GM21528 (cell line): ENCODE measurements around the gene KLF15.

Experiments
- ATAC-seq: cut with Tn5 transposase; IDR thresholded peaks from one replicate; pipeline ENCODE4 v1.9.1; 2021; ENCODE audit warnings: mild to moderate bottlenecking, moderate library complexity; ENCODE audit not compliant: unreplicated experiment, low FRiP score

KLF15 gene

GRCh38 chr3:126389794-126390146, 32.6 kb upstream of the KLF15 start:
- no peak for ATAC-seq

DNA sequence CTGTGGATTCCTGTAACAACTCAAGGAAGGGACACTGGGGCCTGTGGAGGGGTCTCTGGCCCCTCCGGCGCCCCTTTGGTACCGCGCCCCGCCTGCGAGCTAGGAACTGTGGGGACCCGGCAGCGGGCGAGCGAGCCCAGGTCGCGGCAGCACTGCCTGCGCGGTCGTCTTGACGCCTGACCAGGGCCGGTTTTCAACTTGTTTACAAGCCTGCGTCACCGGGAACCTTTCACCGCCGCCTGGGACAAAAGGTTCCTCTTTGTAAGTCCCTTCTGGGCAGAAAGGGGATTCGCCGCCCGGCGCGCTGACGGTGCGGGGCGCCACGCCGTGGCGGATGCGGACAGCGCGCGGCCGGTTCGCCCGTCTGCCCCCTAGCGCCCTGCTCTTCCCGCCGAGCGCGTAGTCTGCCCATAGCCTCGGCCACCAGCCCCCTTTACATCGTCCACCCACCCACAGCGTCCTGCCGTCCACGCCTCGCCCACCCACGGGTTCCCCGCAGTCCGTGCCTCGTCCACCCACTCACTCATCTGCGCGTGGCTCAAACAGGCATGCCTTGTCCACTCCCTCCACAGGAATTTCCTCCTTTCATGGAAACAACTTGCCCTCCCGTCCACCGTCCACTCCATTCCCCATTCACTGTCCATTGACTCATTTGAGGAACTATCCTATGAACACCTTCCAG, 32.0 kb upstream of the KLF15 start:
- no peak for ATAC-seq

GRCh38 chr3:126381966-126382365, 24.8 kb upstream of the KLF15 start:
- ATAC-seq, result no peak

DNA sequence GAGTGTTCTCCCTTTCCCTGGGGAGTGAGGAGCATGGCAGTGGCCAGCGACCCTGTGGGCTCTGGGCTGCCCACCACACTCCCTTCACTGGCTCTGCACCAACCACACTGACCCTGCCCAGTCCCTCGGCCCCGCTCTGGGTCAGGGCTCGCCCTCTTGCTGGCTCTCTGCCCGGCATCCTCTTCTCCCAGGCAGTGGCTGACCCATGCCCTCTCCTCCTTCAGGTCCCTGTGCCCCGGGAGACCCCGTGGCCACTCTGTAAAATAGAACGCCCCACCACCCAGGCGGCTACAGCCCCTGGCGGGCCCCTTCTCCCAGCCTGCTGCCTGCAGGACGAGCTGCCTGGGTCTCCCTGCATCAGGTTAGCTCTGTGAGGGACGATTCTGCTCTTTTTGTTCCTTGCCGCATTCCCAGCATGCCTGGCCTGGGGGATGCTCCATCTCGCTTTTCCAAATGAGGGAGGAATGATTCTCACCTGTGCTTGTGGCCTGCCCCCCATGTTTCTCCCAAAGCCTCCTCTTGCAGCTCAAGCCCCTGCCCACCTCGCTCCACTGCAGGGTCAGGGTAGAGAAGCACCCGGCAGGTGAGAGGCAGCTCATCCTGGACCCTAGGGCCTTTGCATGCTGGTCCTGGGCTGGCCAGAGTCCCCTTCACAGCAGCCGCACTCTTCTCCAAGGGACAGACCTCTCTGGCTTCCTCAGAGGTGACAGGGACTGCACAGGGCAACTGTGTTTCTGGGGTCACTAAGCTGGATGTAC, 23.0 kb upstream of the KLF15 start:
- no peak for ATAC-seq

DNA sequence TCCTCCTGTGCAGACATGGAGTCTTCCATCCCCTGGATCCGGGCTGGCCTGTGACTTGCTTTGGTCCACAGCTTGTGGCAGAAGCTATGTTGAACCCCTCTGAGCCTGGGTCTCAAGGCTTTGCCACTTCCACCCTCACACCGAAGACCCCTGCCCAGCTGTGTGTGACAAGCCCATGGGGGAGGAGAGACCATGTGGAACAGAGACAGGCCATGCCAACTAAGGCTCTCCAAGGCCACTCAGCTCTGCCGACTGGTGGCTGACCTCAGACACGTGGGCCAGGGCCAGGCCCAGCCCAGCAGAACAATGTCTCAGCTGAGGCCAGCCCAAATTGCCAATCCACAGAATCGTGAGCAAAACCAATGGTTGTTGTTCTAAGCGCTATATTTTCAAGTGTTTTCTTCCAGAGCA, 21.1 kb upstream of the KLF15 start:
- no peak for ATAC-seq

DNA sequence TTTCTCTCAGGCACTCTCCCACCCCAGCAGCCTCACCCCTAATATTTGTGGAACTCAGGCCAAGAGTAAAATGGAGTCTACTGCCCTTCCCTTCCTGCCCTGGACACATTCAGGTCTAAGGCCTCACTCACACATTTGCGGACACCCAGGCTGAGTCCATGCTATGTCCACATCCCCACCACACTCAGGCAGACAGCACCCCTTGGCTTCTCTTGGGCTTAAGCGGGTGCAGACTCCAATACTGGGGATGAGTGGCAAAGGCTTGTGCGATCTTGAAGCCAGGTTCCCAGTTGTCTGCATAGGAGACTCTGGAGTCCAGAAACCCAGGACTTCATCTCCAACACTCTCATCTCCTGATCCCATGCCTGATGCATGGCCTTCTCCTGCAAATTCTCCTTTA, 20.0 kb upstream of the KLF15 start:
- no peak for ATAC-seq

DNA sequence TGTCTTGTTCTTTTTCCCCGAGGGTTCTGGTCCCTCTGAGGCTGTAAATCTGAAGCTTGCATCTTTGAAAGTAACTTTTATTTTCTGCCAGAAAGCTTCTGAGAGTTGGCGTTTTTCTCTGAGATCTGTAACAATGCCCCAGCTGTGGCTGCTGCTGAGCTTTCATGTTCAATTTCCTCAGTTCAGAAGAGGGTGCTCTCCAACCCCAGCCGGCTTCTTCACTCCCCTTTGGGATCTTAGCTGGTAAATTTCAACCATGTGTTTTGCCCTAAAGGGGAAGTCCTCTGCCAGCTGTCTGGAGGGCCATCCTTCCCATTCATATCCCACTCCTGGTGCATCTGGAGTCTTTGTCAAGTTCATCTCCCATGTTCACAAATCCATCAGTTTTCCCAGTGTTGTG, 19.2 kb upstream of the KLF15 start:
- no peak for ATAC-seq

GRCh38 chr3:126375835-126376331, 18.7 kb upstream of the KLF15 start:
- ATAC-seq, result no peak

- ATAC-seq, result no peak
These were observed 16.7 kb upstream of the KLF15 start for GRCh38 chr3:126373682-126374601.

GRCh38 chr3:126373146-126373613, 16.0 kb upstream of the KLF15 start:
- no peak for ATAC-seq

GRCh38 chr3:126372413-126373145, 15.4 kb upstream of the KLF15 start:
- ATAC-seq, result no peak

DNA sequence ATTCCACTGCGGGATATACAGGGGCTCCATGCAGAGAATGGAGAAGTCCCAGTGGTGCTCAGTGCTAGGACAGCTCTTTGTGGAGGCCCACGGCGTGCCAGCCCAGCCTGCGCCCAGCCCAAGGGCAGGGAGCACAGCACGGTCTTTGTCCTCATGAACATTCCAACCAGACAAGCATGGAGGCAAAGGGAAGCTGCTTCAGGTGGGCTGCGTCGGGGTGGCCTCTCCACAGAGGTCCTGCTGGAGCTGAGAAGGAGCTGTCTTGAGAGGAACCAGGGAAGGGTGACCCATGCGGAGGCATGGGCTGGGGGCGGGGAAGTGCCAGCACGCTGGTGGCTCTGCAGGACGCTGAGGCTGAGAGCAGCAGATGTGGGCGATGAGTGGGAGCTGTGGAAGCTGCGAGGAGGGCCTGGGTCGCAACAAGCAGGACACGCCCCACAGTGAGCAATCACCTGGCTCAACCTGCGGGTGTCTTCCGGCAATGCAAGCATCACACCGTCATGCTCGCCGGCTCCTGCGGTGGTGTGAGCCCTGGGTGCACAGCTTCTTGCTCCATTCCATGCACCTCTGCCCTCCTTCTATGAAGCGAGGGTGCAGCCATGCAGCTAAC, 14.0 kb upstream of the KLF15 start:
- no peak for ATAC-seq

DNA sequence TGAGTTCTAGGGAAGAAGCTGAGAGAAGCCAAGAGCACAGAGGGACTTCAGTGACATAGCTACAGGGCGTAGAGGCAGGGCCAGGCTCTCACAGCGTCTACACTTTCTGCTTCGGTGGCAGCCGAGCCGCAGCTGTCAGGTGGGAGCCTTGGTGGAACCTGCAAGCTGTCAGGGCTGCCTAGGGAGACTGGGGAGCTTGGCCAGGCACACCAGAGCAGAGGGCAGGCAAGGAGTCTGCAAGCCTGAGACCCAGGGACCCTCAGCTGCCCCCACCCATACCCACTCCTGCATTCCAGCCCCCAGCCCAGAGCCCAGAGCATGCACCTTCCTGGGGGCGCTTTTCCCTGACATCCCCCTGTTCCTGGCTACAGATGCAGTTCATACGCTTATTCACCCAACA, 13.4 kb upstream of the KLF15 start:
- no peak for ATAC-seq

DNA sequence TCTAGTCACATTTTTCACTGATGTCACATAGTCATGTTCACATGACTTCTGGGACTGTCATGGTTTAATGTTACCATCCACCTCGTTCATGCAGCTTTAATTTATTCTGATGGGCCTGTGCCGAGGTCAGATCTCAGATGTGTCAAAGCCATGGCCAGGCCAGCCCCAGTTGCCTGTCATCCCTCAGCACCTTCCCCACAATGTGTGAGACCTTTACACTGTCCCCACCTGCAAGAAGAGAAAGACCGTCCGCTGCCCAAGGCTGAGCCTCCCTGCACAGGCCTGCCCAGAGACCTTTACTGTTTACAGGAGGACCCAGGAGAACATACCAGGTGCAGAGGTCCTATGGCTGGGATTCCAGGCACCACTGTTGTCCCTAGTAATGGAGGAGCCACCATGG, 12.8 kb upstream of the KLF15 start:
- no peak for ATAC-seq

DNA sequence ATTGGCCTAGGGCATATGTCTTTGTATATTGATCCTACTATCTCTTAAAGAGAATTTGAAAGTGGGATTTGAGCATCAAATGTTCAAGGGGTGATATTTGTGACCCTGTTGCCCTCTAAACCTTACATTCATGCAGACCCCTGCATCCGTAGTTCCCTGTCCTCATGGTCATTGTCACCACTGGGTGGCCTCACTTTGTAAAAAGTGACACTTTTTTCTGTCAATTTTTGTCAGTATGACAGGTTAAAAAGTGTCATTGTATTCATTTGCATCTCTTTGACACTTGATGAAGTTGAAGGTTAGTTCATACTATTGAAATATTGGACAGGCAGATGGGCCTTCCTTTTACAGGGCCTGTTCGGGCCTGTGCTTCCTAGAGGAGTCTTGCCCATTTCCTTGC, 12.3 kb upstream of the KLF15 start:
- no peak for ATAC-seq

- ATAC-seq, result no peak
These were observed 10.2 kb upstream of the KLF15 start for GRCh38 chr3:126367316-126367805.

GRCh38 chr3:126365351-126366277, 8.4 kb upstream of the KLF15 start:
- ATAC-seq, result no peak

DNA sequence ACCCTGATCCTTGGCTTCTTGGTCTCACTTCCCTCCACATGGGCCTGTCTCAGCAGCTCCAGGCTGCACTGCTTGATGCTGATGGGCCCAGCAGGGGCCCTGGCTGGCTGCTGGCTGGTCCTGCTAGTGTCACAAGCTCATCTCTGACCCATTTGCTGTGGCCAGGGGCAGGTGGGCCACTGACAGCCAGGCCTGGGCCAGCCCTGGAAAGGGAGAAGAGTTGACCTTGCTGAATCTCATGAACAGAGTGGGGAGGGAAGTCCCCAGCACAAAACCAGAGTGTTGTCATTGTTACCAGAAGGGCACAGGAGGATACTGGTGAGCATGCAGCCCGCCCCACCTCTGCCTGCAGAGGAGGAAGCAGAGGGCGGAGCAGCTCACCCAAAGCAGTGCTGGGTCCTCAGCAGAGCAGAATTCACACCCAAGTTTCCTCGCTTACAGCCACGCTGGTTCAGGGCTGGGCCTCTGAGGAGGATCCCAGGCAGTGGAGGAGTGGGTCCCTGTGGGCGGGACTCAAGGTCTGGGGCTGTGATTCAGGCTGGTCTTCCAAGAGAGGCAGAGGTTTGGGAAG, 7.6 kb upstream of the KLF15 start:
- no peak for ATAC-seq
